Epithelial cell of proximal tubule (primary cell): Measurements from ENCODE around the gene CARMIL1. TPM values are rescaled to one million over a fixed set of nuclear protein-coding genes. Genes with fewer than 3 reads are reported as not detected.
A peak's percentile ranks its signal among the peaks of the same experiment; 100 is the strongest.

ENCODE experiments used
- DNase-seq: peaks from one replicate; pipeline ENCODE4 v3.0.0-alpha.2; 2011; ENCODE audit warnings: low read depth
- H3K4me3 ChIP-seq: 2 replicates; pipeline ENCODE4 v1.5.1; 2011; ENCODE audit warnings: low read depth, mild to moderate bottlenecking, low read length
- CTCF ChIP-seq: conservative IDR thresholded peaks from 2 replicates; pipeline ENCODE4 v1.5.1; 2012; ENCODE audit warnings: low read depth, mild to moderate bottlenecking, low read length
- total RNA-seq: library from RNA; depleted of rRNA; stranded (reverse); fragments of >200 nt; gene quantifications from 2 replicates; pipeline ENCODE4 v1.2.3, GENCODE V29; 2015

Gene CARMIL1
- total RNA-seq, 1 donor from 2014 or later: 27.7 TPM

- TF ChIP-seq CTCF: no peak
- no peak for DNase-seq
- peak overlapping the region; percentile 99 for H3K4me3 ChIP-seq
Observed at GRCh38 chr6:25280344-25281074, 1.3 kb downstream of the CARMIL1 start.

DNA sequence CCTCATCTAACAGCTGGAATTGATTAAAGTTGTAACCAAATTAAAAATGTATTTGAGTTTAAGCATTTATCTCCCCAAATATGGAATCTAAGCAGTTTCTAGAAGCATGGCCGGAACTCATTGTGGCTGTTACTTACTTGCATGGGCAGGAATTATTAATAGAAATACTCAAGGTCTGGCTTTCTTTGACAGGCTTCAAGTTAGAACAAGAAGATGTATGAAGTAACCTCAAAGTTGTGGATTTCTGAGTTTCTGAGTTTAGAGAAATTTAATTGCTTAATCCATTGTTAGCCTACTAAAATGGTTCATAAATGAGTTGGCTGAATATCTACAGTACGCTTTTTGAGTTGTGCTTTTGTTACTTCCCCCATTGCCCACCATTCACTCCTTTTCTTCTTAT, 7.7 kb downstream of the CARMIL1 start:
- no peak for TF ChIP-seq CTCF
- no peak for DNase-seq
- H3K4me3 ChIP-seq: no peak overlapping the region

DNA sequence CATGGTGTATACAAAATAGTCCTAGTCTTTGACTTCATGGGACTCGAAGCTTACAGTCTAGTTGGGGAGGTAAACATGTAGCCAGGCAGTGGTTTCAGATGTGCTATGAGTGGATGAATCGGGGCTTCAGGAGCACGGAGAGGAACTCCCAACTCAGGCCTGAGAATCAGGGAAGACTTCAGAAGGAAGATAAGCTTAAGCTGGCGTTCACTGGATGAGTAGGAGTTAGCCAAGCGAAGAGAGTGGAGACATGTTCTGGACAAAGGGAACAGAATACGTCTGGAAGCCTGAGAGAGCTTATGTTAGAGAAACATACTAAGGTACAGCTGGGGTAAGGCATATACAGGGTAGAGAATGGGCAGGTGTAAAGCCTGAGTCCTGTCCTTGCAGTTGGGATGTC, 8.8 kb downstream of the CARMIL1 start:
- TF ChIP-seq CTCF: no peak
- H3K4me3 ChIP-seq: no peak overlapping the region

DNA sequence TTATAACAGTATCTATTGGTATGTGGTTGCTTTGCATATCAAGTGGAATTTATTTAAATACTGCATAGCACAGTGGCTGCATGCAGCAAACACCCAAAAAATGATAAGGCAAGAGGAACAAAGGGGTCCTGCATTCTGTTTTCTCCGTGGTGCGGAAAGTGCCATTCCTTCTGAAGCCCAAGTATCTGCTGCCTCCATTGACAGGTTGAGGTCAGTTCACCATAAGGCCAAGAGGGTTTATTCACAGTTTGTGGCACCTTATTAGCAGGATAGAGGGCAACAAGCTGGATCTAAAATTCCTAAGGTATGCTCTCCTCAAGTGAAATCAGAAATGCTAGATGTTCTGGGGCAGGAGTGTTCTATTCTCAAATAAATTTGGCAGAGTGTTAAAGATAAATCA, 9.3 kb downstream of the CARMIL1 start:
- H3K4me3 ChIP-seq: no peak overlapping the region
- DNase-seq: no peak
- TF ChIP-seq CTCF: no peak

More for the DNA sequence above, 8.8 kb downstream of the CARMIL1 start:
- no peak for DNase-seq

- no peak for DNase-seq
- no peak for TF ChIP-seq CTCF
- H3K4me3 ChIP-seq: no peak overlapping the region
Observed at GRCh38 chr6:25290306-25291060, 11.3 kb downstream of the CARMIL1 start.

DNA sequence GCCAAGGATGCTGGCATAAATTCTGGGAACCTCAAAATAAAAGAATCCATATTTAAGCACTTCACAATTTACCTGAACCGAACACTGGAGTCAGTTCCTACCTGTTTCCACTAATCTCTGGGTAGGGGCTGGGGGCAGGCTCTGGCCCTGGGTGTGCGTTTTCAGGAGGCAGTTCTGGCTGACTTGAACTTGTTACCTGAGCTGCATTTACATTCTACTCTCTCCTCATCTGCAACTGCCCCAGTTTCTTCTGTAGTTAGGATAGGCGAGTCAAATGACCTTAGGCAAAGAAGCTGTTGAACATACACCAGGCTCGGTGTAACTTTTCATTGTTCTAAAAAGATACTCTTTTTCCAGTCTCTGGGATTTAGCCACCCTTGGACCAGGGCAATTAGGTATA, 13.2 kb downstream of the CARMIL1 start:
- no peak for DNase-seq
- TF ChIP-seq CTCF: no peak
- H3K4me3 ChIP-seq: no peak overlapping the region

- TF ChIP-seq CTCF: no peak
- DNase-seq: no peak
Observed at GRCh38 chr6:25295651-25296050, 16.5 kb downstream of the CARMIL1 start.

More at GRCh38 chr6:25295651-25296050, 16.5 kb downstream of the CARMIL1 start:
- H3K4me3 ChIP-seq: no peak overlapping the region
